Bronchial epithelial cell (primary cell): ENCODE data around the gene SLC6A6. TPM values are rescaled to one million over a fixed set of nuclear protein-coding genes. Genes with fewer than 3 reads are reported as not detected.

Source experiments
- DNase-seq: peaks from one replicate; pipeline ENCODE4 v3.0.0-alpha.2; 2010; ENCODE audit warnings: low read depth
- FAIRE-seq: peaks from 2 replicates; lab custom pipeline; 2011; peaks lifted over from hg19 to GRCh38; lab: Jason Lieb, UNC
- H3K27me3 ChIP-seq: 2 replicates; pipeline ENCODE4 v1.5.1; 2011; ENCODE audit warnings: low read length; ENCODE audit not compliant: control insufficient read depth, insufficient read depth
- H3K36me3 ChIP-seq: 2 replicates; pipeline ENCODE4 v1.5.1; 2011; ENCODE audit warnings: low read length; ENCODE audit not compliant: control insufficient read depth, insufficient read depth
- H3K4me3 ChIP-seq: 2 replicates; pipeline ENCODE4 v1.5.1; 2011; ENCODE audit warnings: mild to moderate bottlenecking, low read depth, low read length, control low read depth
- CTCF ChIP-seq: IDR thresholded peaks from 2 replicates; pipeline ENCODE4 v1.5.1; 2011; ENCODE audit warnings: mild to moderate bottlenecking, moderate library complexity, low read length, control low read depth, inconsistent platforms; ENCODE audit not compliant: insufficient read depth, severe bottlenecking
- total RNA-seq: library from RNA; depleted of rRNA; stranded (reverse); fragments of >200 nt; gene quantifications from 2 replicates; pipeline ENCODE4 v1.2.1, GENCODE V29; 2014

SLC6A6 gene
- total RNA-seq, 1 donor from 2014 or later = 13.2 TPM

DNA sequence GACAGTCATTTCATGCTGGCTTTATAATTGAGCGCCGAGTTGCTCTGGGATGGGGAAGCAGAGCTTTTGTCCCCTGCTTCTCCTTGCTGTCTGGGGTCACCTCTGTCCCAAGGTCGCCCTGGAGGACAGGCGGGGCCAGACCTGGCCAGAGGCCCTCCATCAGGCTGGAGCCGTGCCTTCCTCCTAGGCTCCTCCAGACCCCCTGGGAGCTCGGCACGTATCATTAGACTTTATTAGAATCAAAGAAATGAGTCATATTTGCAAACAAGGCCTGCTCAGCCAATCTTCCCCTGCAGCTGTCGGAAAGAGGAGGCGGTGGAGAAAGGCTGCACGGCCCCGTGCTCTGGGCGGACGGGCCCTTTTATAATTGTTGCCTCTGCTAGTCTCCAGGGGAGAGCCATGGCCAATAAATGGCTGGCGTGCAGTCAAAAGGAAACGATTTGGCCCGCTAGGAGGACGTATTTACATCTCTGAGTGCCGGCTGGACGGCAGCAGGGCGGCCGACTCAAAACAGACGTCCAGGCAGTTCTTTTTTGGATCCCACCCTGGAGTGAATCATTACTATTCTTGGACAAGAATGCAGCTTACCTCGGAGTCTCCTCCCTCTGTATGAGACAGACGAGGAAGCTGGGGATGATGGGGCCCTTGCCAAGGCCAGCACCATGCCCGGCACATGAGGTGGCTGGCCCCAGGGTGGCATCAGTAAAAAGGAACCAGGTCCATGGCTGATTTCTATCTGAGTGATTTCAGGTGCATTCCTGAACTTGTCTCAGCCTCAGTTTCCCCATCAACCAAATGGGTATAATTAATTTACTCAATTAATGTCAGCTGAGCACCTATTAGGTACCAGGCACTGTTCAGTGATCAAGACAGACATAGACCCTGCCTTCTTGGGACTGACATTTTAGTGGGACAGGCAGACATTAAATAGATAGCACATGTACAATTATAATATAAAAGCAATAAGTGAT, 50.6 kb downstream of the SLC6A6 start:
- Histone ChIP-seq H3K4me3 (no peak overlapping the region), H3K27me3 (no peaks in the 10 kb centered on the region), H3K36me3 (no peaks in the 10 kb centered on the region)
- no peak for FAIRE-seq
- TF ChIP-seq CTCF = no peak
- DNase-seq = peak; percentile 91

DNA sequence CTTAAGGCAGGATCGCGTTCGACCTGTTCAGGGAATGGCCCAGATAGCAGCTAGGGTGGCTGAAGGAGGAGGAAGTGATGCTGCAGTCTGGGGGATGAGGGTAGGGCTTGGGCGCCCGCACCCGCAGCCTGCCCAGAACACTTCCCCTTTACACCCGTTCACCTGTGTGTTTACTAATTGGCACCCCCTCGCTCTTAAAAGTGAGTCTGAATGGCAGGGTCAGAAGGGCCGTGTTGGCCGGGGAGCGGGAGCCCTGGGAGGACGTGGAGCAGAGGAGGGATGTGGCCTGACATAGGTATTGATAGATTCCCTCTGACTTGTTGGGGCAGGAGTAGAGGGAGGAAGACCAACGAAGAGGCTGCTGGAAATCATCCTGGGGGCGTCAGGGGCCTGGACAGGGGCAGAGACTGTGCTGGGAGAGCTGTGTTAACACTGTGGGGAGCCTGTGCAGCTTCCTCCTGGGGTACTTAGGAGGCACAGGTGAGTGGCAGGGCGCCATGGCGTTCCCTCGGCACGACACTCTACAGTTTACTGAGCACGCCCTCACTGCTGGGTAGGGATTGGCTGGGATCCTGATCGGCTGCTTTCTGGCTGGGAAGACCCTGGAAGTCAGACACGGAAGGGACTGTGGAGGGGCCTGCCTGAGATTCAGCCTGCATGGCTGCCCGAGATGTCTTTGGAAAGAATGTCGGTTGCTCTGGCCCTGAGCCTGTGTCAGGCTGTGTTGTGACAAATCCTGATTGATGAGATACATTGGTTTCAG, 51.7 kb downstream of the SLC6A6 start:
- no peak for FAIRE-seq
- TF ChIP-seq CTCF = no peak
- no peak for DNase-seq
- Histone ChIP-seq H3K27me3 (no peaks in the 10 kb centered on the region), H3K36me3 (no peaks in the 10 kb centered on the region), H3K4me3 (no peak overlapping the region)

DNA sequence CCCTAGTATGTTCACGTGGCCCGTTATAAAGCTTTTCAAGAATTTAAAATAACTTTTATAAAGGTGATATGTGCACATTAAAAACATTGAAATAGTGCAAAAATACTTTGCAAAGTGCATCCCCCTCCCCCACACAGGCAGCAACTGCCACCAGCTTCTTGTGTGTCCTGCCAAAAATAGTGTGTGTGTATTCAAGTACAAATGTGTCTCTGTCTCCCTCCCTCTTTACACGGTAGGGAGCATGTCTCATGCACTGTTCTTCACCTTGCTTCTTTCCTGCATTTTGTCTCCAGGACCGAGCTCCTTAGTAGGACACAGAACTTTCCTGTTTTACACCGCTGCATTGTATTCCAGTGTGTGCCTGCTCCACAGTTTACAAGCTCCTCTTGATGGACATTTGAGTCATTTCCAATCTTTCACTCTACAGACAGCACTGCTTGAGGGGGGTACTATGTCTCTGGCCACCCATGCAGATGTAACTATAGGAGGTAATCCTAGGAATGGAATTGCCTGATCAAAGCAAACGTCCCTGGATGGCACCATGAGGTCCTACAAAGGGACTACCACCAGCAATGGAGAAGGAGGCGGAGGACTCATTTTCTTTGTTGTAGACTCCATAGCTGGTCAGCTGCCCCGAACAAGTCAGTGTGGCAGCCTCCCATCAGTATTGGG, 52.4 kb downstream of the SLC6A6 start:
- DNase-seq (no peak), FAIRE-seq (no peak)
- Histone ChIP-seq H3K36me3 (no peaks in the 10 kb centered on the region), H3K4me3 (no peak overlapping the region), H3K27me3 (no peaks in the 10 kb centered on the region)
- no peak for TF ChIP-seq CTCF

DNA sequence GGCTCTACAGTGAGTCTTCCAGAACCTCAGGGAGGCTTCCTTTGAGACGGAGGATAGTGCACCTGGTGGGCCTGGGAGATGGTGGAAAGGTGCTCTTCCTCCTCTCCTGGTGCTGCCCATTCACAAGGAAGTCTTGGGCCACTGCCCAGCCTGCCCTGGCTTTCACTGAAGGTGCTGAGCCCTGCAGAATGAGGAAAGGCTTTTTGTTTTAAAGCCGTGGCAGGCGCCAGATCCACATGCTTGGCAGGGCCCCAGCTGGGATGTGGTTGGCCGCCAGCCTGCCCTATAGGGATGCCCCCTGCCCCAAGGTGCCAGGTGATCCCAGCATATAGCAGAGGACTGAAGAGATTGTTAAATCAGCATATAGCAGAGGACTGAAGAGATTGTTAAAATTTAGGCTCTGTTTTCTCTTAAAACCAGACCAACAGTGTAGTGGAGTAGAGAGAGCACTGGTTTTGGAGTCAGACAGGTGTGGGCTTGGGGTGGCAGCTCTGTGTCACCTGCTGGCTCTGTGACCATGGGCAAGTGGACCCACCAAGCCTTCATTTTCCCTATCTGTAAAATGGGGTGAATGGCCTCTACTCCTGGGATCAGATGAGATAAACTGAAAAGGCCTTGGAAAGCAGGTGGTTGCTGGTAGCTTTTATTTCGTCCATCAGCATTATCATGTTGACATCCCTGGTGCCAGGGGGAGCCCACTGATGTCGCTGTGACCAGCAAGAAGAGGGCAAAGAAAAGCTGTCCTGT, 53.3 kb downstream of the SLC6A6 start:
- no peak for FAIRE-seq
- TF ChIP-seq CTCF = no peak
- DNase-seq = no peak
- Histone ChIP-seq H3K4me3 (no peak overlapping the region), H3K36me3 (no peaks in the 10 kb centered on the region), H3K27me3 (no peaks in the 10 kb centered on the region)

GRCh38 chr3:14456794-14457193, 54.4 kb downstream of the SLC6A6 start:
- TF ChIP-seq CTCF = no peak
- no peak for DNase-seq
- Histone ChIP-seq H3K27me3 (no peaks in the 10 kb centered on the region), H3K4me3 (no peak overlapping the region), H3K36me3 (no peaks in the 10 kb centered on the region)
- no peak for FAIRE-seq
